ENCODE results near the gene IRF6. TPM values are rescaled to one million over a fixed set of nuclear protein-coding genes. Genes with fewer than 3 reads are reported as not detected.

IRF6 gene
- total RNA-seq, 5 donors from 2014 or later (not counting 1 experiment from before 2014, with no cell fraction given), result 0.16 to 2.6 (median 1.0) TPM

DNA sequence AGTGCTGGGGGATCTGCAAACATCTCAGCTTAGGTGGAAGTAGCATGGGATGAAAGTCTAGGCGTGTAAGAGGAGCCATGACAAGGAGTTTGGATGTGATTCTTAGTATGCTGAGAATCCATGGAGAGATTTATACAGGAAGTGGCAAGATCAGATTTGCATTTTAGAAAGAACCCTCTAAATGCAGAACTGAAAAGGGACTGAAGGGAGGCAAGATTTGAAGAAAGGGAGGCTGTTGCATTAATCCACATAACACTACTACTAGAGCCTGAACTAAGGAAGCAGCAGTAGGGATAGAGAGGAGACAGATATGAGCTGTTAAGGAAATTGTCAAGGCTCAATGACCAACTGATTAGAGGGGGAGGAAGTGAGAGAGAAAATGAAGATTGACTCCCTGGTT lies 31.4 kb downstream of the IRF6 start:
- Mint-ChIP-seq H3K27ac (peak overlapping the region; percentile 71 to 83), H3K4me3 (no peak overlapping the region), H3K27me3 (no peaks in the 10 kb centered on the region), H3K4me1 (peaks cover 7 to 25% (median 24%) of the 10 kb centered on the region in 3 donors), H3K36me3 (peaks cover 59% of the 10 kb centered on the region), H3K9me3 (no peaks in the 10 kb centered on the region)
- no peaks in the 10 kb centered on the region for H3K9me3 ChIP-seq
- peaks cover 27 to 31% of the 10 kb centered on the region in 2 experiments for H3K4me1 ChIP-seq (ENCODE audit: control insufficient read depth in 1 of 2, extremely low read depth in 1 of 2, insufficient read depth in 2 of 2, low read length in 2 of 2)
- no peaks in the 10 kb centered on the region for H3K27me3 ChIP-seq (replicated peaks in 1 of 2; ENCODE audit: control insufficient read depth in 2 of 2, extremely low read depth in 1 of 2, insufficient read depth in 2 of 2, low read length in 1 of 2)
- CTCF ChIA-PET, result interaction anchor here in 1 of 2 donors (1.5 kb wide), 1 partner anchor 53 kb away, joined by 6 read pairs; the partner anchor contains the start of gene UTP25
- peaks cover 7 to 77% of the 10 kb centered on the region in 2 donors for H3K36me3 ChIP-seq (ENCODE audit: control insufficient read depth in 2 of 2, extremely low read depth in 1 of 2, insufficient read depth in 1 of 2, low read length in 1 of 2)
- ATAC-seq (replicated peaks in 1 of 4), result no peak
- 71% methylated on average over 1 of the region's 1 CpG for WGBS (ENCODE audit: insufficient coverage)
- H3K4me3 ChIP-seq (ENCODE audit: control insufficient read depth in 1 of 2, extremely low read depth in 1 of 2, low read length in 1 of 2), result no peak overlapping the region
- POLR2A ChIA-PET, result interaction anchor here in 1 of 2 donors (1.8 kb wide), 1 partner anchor 10 kb away, joined by 7 read pairs; the partner anchor contains the start of gene C1orf74
- peak overlapping the region; percentile 25 for H3K27ac ChIP-seq (ENCODE audit: low read length)
- no peak for DNase-seq

DNA sequence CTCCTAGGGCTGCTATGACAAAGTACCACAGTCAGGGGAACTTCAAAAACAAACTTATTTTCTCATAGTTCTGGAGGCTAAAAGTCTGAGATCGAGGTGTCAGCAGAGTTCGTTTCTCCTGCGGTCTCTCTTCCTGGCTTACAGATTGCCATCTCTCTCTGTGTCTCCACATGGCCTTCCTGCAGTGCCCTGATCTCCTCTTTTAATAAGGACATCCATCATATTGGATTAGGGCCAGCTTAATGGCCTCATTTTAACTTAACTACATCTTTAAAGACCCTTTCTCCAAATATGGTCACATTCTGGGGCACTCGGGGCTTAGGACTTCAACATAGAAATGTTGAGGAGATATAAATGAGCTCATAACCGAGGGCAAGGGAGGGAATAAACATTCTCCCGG lies 33.8 kb downstream of the IRF6 start:
- Mint-ChIP-seq H3K9me3 (no peaks in the 10 kb centered on the region), H3K27me3 (no peaks in the 10 kb centered on the region), H3K27ac (no peak overlapping the region), H3K36me3 (peaks cover 48% of the 10 kb centered on the region), H3K4me3 (no peak overlapping the region), H3K4me1 (peaks cover 20 to 27% (median 22%) of the 10 kb centered on the region in 3 donors)
- CTCF ChIA-PET, result interaction anchor here (0.6 to 1.7 kb wide), 3 partner anchors 12 to 24 kb away, joined by 3 to 4 read pairs (median 4); partner anchors contain the start of gene C1orf74 (in 1 of the 2)
- H3K27me3 ChIP-seq (replicated peaks in 1 of 2; ENCODE audit: control insufficient read depth in 2 of 2, extremely low read depth in 1 of 2, insufficient read depth in 2 of 2, low read length in 1 of 2), result no peaks in the 10 kb centered on the region
- H3K4me1 ChIP-seq (ENCODE audit: control insufficient read depth in 1 of 2, extremely low read depth in 1 of 2, insufficient read depth in 2 of 2, low read length in 2 of 2), result peaks cover 38 to 41% of the 10 kb centered on the region in 2 experiments
- whole genome bisulfite sequencing (ENCODE audit: insufficient coverage), result 33% methylated on average over 5 of the region's 6 CpGs
- POLR2A ChIA-PET, result interaction anchor here (0.8 to 1.6 kb wide), 2 partner anchors 11 to 56 kb away, joined by 4 read pairs; no protein-coding TSS in a partner anchor
- H3K9me3 ChIP-seq, result no peaks in the 10 kb centered on the region
- DNase-seq, result peak in 1 of 35 experiments; percentile 14
- ATAC-seq (replicated peaks in 1 of 4), result no peak
- peak overlapping the region; percentile 15 for H3K27ac ChIP-seq (ENCODE audit: low read length)
- H3K36me3 ChIP-seq (ENCODE audit: control insufficient read depth in 2 of 2, extremely low read depth in 1 of 2, insufficient read depth in 1 of 2, low read length in 1 of 2), result peaks cover 4 to 55% of the 10 kb centered on the region in 2 donors
- peak overlapping the region; percentile 83 to 95 for H3K4me3 ChIP-seq (ENCODE audit: control insufficient read depth in 1 of 2, extremely low read depth in 1 of 2, low read length in 1 of 2)

- WGBS (ENCODE audit: insufficient coverage), result 88% methylated on average over 15 of the region's 17 CpGs
- H3K27ac Mint-ChIP-seq, result no peak overlapping the region
- H3K36me3 ChIP-seq (ENCODE audit: control insufficient read depth in 2 of 2, extremely low read depth in 1 of 2, insufficient read depth in 1 of 2, low read length in 1 of 2), result peaks cover 3 to 51% of the 10 kb centered on the region in 2 donors
- peak overlapping the region; percentile 83 to 95 for H3K4me3 ChIP-seq (ENCODE audit: control insufficient read depth in 1 of 2, extremely low read depth in 1 of 2, low read length in 1 of 2)
- ATAC-seq (replicated peaks in 1 of 4), result no peak
- H3K9me3 ChIP-seq, result no peaks in the 10 kb centered on the region
- peaks cover 50 to 52% of the 10 kb centered on the region in 2 experiments for H3K4me1 ChIP-seq (ENCODE audit: control insufficient read depth in 1 of 2, extremely low read depth in 1 of 2, insufficient read depth in 2 of 2, low read length in 2 of 2)
- H3K4me3 Mint-ChIP-seq, result no peak overlapping the region
- H3K9me3 Mint-ChIP-seq, result no peaks in the 10 kb centered on the region
- ChIA-PET CTCF (interaction anchor here (2.1 to 3.4 kb wide), 2 partner anchors 14 to 22 kb away, joined by 6 to 34 read pairs; partner anchors contain the start of gene TRAF3IP3 (in 1 of the 2)), POLR2A (interaction anchor here in 1 of 2 donors (1.0 kb wide), 1 partner anchor 7 kb away, joined by 3 read pairs; no protein-coding TSS in a partner anchor)
- H3K27ac ChIP-seq (ENCODE audit: low read length), result no peak overlapping the region
- H3K36me3 Mint-ChIP-seq, result peaks cover 50% of the 10 kb centered on the region
- H3K4me1 Mint-ChIP-seq, result peaks cover 28 to 35% (median 33%) of the 10 kb centered on the region in 3 donors
- no peaks in the 10 kb centered on the region for H3K27me3 ChIP-seq (replicated peaks in 1 of 2; ENCODE audit: control insufficient read depth in 2 of 2, extremely low read depth in 1 of 2, insufficient read depth in 2 of 2, low read length in 1 of 2)
- no peak for DNase-seq
- no peaks in the 10 kb centered on the region for H3K27me3 Mint-ChIP-seq
Observed at GRCh38 chr1:209770636-209771415, 35.1 kb downstream of the IRF6 start.

GRCh38 chr1:209769971-209770370 lies 36.0 kb downstream of the IRF6 start:
- Mint-ChIP-seq H3K27ac (no peak overlapping the region), H3K4me3 (no peak overlapping the region), H3K9me3 (no peaks in the 10 kb centered on the region), H3K4me1 (peaks cover 33 to 42% (median 40%) of the 10 kb centered on the region in 3 donors), H3K27me3 (no peaks in the 10 kb centered on the region), H3K36me3 (peaks cover 48% of the 10 kb centered on the region)
- H3K9me3 ChIP-seq, result no peaks in the 10 kb centered on the region
- H3K36me3 ChIP-seq (ENCODE audit: control insufficient read depth in 2 of 2, extremely low read depth in 1 of 2, insufficient read depth in 1 of 2, low read length in 1 of 2), result peaks cover 5 to 48% of the 10 kb centered on the region in 2 donors
- peak in 3 of 35 experiments; percentile 12 to 37 (median 22) for DNase-seq
- peak overlapping the region; percentile 77 for H3K27ac ChIP-seq (ENCODE audit: low read length)
- 0% methylated on average over 2 of the region's 7 CpGs for WGBS (ENCODE audit: insufficient coverage)
- ATAC-seq (replicated peaks in 1 of 4), result no peak
- H3K4me3 ChIP-seq (ENCODE audit: control insufficient read depth in 1 of 2, extremely low read depth in 1 of 2, low read length in 1 of 2), result peak overlapping the region; percentile 83 to 95
- peaks cover 54 to 57% of the 10 kb centered on the region in 2 experiments for H3K4me1 ChIP-seq (ENCODE audit: control insufficient read depth in 1 of 2, extremely low read depth in 1 of 2, insufficient read depth in 2 of 2, low read length in 2 of 2)
- H3K27me3 ChIP-seq (replicated peaks in 1 of 2; ENCODE audit: control insufficient read depth in 2 of 2, extremely low read depth in 1 of 2, insufficient read depth in 2 of 2, low read length in 1 of 2), result no peaks in the 10 kb centered on the region
- CTCF ChIA-PET, result interaction anchor here (0.5 to 4.5 kb wide), 11 partner anchors 9 to 1490 kb away, joined by 3 to 41 read pairs (median 6); partner anchors contain the start of genes TRAF3IP3 (in 2 of the 2) and UTP25 (in 1 of the 2)
- POLR2A ChIA-PET, result interaction anchor here (0.7 to 1.1 kb wide), 3 partner anchors 8 to 17 kb away, joined by 3 to 4 read pairs (median 3); no protein-coding TSS in a partner anchor

DNA sequence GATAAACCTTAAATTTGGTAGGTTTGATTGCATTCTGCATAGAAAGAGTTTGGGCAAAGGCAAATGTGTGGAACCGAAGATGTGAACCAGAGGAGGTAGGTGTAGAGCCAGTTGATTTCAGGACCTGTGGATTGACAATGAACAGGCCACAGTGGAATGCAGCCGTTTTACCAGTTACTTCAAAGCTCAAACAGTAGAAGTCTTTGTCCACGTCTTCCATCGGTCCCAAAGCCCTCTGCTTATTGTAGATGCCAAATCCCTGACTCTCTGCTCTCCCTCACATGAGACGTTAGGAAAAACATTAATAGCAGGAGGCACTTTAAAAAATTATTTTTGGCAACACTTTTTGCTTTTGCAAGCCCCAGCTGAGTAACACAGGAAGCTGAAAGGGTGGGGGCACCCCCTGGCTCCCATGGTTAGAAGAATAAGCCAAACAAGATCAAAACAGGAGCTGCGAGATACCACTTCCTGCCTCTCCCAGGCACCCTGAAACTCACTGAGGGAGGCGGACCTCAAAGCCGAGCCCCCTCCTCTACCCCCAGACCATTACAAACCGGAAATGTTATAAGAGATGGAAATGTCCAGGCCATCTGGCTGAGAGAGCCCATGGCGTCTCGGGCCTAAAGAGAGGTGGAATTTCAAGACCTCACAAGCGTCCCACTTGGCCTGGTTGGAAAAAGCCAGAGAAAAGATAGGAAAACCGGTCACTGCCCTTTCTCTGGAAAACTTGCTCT lies 36.6 kb downstream of the IRF6 start:
- H3K27ac Mint-ChIP-seq, result no peak overlapping the region
- peak overlapping the region; percentile 83 to 95 for H3K4me3 ChIP-seq (ENCODE audit: control insufficient read depth in 1 of 2, extremely low read depth in 1 of 2, low read length in 1 of 2)
- no peaks in the 10 kb centered on the region for H3K9me3 Mint-ChIP-seq
- H3K27ac ChIP-seq (ENCODE audit: low read length), result peak overlapping the region; percentile 77
- 0% methylated on average over 6 of the region's 13 CpGs for WGBS (ENCODE audit: insufficient coverage)
- ChIA-PET POLR2A (interaction anchor here (0.7 to 1.8 kb wide), 6 partner anchors 9 to 16 kb away, joined by 3 to 8 read pairs (median 5); partner anchors contain the start of genes C1orf74 (in 1 of the 2) and TRAF3IP3 (in 1 of the 2)), CTCF (interaction anchor here (0.5 to 4.5 kb wide), 17 partner anchors 8 to 1491 kb away, joined by 3 to 41 read pairs (median 6); partner anchors contain the start of genes TRAF3IP3 (in 2 of the 2), C1orf74 (in 1 of the 2) and UTP25 (in 1 of the 2))
- H3K36me3 Mint-ChIP-seq, result peaks cover 44% of the 10 kb centered on the region
- H3K27me3 ChIP-seq (replicated peaks in 1 of 2; ENCODE audit: control insufficient read depth in 2 of 2, extremely low read depth in 1 of 2, insufficient read depth in 2 of 2, low read length in 1 of 2), result no peaks in the 10 kb centered on the region
- H3K4me1 Mint-ChIP-seq, result peaks cover 35 to 46% (median 42%) of the 10 kb centered on the region in 3 donors
- H3K9me3 ChIP-seq, result no peaks in the 10 kb centered on the region
- ATAC-seq (replicated peaks in 1 of 4) (peak; percentile 75 to 79 (median 78)), DNase-seq (peak; percentile 55 to 85 (median 72))
- no peaks in the 10 kb centered on the region for H3K27me3 Mint-ChIP-seq
- peaks cover 59 to 60% of the 10 kb centered on the region in 2 experiments for H3K4me1 ChIP-seq (ENCODE audit: control insufficient read depth in 1 of 2, extremely low read depth in 1 of 2, insufficient read depth in 2 of 2, low read length in 2 of 2)
- H3K4me3 Mint-ChIP-seq, result no peak overlapping the region
- peaks cover 5 to 47% of the 10 kb centered on the region in 2 donors for H3K36me3 ChIP-seq (ENCODE audit: control insufficient read depth in 2 of 2, extremely low read depth in 1 of 2, insufficient read depth in 1 of 2, low read length in 1 of 2)
